NCI-H2081 treated with DMSO at 0.1 percent for 48 hours (cell line): Measurements from ENCODE around the gene INTS1.

Experiments
- DNase-seq: peaks from one replicate; lab custom pipeline; 2025; lab: John Stamatoyannopoulos, UW

Gene INTS1

DNA sequence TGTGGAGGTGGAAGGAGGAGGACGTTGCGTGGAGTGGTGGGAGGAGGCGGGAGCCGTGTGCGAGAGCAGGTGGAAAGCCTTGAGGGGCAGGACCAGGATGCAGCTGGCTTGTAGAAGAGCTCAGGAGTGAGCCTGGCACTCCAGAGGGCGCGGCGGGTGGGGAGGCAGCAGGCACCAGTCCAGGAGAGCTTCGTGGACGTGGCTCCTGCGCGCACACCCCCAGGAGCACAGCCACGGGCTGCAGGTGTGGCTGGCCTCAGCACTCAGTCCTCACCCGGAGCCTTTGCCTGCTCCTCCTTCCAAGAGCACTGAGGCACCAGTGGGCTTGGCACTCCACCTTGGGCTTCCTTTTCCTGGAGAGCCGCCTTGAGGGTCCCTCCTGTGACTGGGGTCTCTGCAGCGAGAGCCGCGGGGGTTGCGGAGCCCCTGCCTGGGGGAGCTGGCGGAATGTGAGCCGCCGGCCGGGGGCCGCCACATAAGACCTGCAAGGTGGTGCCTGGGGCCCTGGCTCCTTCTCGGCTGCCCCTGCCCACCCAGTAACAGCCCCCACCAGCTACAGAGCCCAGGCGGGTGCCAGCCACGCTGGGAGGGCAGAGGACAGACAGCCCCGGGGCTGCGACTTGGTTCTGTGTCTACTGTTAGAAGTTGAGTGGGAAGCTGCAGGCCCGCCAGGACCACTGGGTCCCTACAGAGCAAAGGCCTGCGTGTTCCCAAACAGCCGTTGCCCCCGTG, 37.4 kb upstream of the INTS1 start:
- DNase-seq, result no peak

- DNase-seq, result no peak
These were observed 36.6 kb upstream of the INTS1 start for GRCh38 chr7:1540776-1541271.

DNA sequence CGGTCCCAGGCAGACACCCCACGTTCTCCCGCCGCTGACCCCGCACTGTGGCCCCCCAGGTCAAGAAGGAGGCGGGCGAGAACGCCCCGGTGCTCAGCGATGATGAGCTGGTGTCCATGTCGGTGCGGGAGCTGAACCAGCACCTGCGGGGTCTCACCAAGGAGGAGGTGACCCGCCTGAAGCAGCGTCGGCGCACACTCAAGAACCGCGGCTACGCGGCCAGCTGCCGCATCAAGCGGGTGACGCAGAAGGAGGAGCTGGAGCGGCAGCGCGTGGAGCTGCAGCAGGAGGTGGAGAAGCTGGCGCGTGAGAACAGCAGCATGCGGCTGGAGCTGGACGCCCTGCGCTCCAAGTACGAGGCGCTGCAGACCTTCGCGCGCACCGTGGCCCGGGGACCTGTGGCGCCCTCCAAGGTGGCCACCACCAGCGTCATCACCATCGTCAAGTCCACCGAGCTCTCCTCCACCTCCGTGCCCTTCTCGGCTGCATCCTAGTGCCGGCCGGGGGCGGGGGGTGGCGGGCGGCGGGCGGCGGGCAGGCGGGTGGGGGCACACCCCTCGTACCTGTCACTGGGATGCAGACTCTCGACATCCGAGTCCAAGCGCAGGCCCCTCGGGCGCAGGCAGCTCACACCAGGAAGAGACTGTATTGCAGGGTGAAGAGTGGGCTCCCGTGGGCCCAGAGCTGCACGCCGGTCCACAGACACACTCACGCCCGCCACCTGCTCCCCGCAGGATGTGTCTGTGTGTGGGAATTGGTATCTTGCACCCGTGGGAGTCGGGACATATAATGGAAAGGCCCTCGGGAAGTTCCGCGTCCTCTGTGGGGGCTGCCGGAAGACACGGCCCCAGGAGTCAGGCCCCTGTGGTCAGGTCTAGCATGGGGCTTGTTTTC, 35.9 kb upstream of the INTS1 start:
- no peak for DNase-seq

GRCh38 chr7:1539181-1539881, 35.1 kb upstream of the INTS1 start:
- DNase-seq, result no peak

GRCh38 chr7:1538544-1539180, 34.5 kb upstream of the INTS1 start:
- DNase-seq, result no peak

- DNase-seq, result no peak
These were observed 33.6 kb upstream of the INTS1 start for GRCh38 chr7:1537535-1538412.

DNA sequence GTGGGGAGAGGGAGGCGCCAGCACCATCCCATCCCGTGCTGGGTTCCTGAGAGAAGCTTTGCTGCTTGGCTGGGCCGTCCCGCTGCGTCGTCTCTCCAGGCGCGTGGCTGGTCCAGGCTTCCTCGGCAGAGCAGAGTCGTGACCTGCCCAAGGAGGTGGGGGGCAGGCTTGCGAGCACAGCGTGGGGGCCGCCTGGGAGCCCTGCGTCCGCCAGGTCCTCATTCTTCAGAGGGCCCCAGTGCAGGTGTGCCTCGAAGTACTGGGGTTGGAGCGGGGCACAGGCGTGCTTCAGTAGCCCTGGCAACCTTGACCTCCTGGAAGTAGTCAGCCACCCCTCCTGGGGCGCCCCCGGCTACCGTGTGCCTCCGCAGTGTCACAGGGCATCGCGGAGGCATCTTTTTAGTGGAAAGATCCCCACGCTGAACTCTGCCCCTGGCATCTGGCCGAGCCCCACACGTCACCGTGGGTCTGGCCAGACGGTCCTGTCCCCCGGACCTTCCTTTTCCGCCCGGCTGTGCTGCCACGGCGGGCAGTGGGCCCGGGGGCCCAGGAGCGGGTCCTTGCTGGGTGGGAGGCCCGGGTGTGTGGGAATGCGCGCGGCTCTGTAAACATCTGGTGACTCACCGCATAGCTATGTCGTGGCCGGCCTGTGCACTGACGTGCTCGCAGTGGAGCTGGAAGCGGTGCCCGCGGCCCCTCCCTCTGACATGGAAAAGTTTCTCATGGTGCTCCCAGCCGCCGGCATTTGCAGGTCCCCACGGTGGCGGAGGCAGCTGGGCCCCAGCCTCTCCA, 32.8 kb upstream of the INTS1 start:
- no peak for DNase-seq

- no peak for DNase-seq
These were observed 32.2 kb upstream of the INTS1 start for GRCh38 chr7:1536455-1536742.

GRCh38 chr7:1535701-1536454, 31.7 kb upstream of the INTS1 start:
- DNase-seq, result no peak

DNA sequence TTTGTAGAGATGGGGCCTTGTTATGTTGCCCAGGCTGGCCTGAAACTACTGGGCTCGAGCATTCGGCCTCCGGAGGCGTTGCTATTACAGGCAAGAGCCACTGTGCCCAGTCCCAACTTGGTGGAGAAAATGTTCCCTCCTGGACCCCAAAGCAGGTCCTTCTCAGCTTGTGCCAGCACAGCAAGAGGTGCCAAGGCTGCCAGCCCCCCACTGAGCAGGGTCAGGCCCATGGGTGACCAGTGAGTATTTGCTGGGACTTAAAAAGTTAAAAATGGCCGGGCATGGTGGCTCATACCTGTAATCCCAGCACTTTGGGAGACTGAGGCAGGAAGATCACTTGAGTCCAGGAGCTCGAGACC, 30.9 kb upstream of the INTS1 start:
- DNase-seq, result no peak

- no peak for DNase-seq
These were observed 30.3 kb upstream of the INTS1 start for GRCh38 chr7:1534330-1535099.

DNA sequence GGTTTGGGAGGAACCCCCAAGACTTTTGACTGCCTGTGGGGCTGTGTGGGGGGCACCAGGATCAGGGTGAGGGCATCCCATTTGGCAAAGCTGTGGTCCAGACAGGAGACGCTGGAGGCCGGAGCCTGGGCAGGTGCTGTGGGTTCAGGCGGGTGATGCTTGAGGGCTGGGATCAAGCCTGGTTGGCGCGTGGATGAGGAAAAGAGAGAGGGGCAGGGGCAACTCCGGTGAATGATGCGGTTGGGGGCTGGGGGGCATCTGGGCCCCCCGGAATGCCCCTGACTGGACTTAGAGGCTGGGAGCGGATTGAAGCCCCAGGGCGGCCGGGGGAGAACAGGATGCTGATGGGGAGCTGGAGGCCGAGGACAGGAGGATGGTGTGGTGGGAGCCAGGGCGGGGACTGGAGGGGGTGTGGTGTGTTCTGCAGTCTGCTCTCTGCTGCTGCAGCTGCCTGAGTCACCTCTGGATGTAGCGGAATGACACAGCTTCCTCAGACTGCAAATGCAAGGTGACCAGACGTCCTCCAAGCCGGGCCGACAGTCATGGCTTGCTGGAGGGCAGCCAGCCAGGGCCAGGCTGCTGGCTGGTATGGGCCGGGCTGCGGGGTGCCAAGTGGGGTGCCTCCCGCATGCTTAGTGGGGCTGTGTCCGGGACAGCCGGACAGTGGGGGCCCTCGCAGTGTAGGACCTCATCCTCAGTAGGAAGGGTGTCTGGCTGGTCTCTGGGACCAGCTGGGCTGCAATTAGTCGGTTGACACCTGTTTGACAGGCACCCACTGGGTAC, 29.5 kb upstream of the INTS1 start:
- no peak for DNase-seq

GRCh38 chr7:1533255-1533546, 29.0 kb upstream of the INTS1 start:
- no peak for DNase-seq

- DNase-seq, result no peak
These were observed 28.5 kb upstream of the INTS1 start for GRCh38 chr7:1532456-1533254.

- DNase-seq, result no peak
These were observed 27.8 kb upstream of the INTS1 start for GRCh38 chr7:1531979-1532455.

DNA sequence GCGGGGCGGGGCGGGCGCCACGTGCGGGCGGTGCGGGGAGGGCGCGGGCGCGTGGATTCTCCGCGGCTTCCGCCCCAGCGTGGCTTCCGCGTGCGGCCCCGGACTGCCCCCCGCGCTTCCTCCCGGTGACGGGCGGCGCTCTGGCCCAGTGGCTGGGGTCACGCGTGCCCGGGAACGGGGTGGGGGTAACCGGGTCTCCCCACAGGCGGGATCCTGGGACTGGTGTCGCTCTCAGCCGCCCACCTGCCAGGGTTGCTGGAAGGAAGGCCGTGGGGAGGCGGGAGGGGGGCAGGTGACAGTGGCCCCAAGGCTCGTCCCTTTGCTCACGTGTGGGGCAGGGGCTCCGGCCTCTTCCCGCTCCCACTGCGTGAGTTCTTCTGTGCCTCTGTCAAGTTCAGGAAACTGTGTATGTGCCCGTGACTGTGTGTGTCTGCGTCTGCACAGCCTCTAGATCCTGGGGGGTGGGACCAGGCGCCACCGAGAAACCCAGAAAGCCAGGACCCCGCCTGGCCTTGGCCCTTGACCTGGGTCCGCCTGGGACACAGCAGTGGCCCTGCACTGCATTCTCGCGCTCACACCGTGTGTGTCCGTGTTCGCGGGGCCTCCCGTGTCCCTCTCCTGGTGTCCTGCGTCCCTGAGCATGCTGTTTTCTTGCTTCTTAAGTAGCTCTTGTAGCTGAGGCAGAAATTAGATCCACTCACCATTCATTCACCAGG, 27.2 kb upstream of the INTS1 start:
- DNase-seq, result no peak

GRCh38 chr7:1530946-1531262, 26.7 kb upstream of the INTS1 start:
- DNase-seq, result no peak
